GM18517 (cell line): ENCODE results near the gene MRAP.

ENCODE experiments used
- ATAC-seq: cut with Tn5 transposase; IDR thresholded peaks from one replicate; pipeline ENCODE4 v1.9.1; 2021; ENCODE audit warnings: mild to moderate bottlenecking, moderate library complexity; ENCODE audit not compliant: unreplicated experiment

Gene MRAP

DNA sequence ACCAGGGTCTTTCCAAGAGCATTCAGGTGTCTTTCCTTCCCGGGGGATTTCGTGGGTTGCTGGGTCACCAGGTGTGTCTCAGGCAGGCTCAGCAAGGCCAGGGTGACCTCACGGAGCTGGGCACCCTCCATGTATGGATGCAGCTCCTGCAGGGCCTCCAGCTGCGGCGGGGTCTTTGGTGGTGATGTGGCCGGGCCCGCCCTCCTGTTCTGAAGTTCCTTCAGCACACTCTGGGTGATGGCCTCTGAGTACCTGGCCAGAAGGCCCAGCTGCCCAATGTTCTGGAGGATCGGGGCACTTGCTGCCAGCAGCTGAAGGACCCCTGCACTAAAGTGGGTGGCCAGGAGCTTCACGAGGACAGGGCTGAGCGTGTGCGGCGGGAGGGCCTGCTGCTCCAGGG lies 48.7 kb downstream of the MRAP start:
- no peak for ATAC-seq

- ATAC-seq = no peak
These were observed 49.3 kb downstream of the MRAP start for GRCh38 chr21:32347977-32348376.

- ATAC-seq = no peak
These were observed 50.1 kb downstream of the MRAP start for GRCh38 chr21:32348604-32349332.

DNA sequence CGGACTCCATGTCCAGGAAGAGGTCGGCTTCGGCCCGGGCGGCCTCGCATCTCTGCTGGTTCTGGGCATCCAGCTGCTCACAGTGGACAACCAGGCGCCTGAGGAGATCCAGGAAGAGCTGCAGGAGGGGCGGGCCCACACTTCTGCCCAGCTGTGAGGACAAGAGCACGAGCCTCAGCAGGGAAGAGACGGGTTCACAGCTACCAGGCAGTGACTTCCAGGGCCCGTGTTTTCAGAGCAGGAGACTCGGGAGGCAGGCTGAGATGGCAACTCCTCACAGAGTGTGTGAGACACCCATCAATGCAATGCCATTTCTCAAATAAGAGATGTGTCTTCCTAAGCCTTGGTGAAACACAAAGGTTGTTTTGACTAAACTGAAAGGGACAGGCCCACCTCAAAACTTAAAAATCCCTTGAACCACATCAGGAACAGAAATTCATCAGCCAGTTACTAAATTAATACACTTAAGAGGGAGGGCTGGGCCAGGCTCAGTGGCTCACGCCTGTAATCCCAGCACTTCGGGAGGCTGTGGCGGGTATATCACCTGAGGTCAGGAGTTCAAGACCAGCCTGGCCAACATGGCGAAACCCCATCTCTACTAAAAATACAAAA lies 50.8 kb downstream of the MRAP start:
- no peak for ATAC-seq

GRCh38 chr21:32350211-32350980 lies 51.7 kb downstream of the MRAP start:
- no peak for ATAC-seq

DNA sequence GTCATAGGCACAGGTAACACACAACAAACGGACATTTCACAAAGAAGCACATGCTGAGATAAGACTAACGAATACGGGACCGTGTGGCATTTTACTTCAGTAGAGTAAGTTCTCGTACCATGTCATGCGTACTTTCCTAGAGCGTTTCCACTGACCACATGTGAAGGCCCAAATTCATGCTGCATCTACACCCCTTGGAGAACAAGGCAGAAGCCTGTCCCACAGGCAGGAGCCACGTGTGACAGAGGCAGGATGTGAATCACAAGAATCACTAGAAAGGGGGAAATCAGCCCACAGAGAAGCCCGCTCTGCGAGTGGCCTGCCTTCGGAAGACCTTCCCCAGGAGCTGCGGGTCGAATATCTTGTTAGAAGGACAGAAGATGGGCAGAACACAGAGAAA lies 52.3 kb downstream of the MRAP start:
- ATAC-seq = no peak

DNA sequence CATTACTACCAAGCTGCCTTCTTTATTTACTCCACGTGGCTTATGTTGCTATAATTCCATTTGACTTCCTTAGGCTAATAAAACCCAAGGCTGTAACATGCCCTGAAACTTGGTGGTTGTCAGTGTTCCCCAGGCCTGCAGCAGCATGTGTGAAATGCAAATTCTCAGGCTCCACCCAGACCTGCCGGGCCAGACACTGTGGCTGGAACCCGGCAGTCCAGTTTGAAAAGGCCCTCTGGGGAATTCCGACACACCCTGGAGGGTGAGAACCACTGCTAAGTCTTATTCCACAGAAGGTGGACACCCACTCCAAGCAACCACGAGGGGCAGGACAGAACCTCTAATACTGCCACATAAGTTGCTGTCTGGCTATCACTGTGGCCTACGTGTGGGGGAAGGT lies 52.8 kb downstream of the MRAP start:
- no peak for ATAC-seq

DNA sequence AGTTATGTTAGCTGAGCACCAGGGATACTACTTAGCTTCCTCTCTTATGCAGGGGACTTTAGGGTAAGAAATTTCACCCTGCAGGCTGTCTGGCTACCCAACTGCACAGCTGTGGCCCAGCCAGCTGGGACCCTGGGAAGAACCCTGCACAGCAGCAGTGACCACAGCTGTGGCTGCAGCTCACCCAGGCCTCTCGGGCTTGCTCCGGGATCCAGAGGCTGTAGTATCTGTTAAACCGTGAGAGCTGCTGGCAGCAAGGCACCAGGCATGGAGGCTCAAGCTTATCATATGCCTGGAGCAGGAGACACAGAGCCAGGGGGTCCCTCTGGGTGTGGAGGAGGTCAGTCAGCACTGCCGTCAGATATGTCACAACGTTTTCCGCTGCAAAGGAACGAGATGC lies 53.9 kb downstream of the MRAP start:
- ATAC-seq = no peak

DNA sequence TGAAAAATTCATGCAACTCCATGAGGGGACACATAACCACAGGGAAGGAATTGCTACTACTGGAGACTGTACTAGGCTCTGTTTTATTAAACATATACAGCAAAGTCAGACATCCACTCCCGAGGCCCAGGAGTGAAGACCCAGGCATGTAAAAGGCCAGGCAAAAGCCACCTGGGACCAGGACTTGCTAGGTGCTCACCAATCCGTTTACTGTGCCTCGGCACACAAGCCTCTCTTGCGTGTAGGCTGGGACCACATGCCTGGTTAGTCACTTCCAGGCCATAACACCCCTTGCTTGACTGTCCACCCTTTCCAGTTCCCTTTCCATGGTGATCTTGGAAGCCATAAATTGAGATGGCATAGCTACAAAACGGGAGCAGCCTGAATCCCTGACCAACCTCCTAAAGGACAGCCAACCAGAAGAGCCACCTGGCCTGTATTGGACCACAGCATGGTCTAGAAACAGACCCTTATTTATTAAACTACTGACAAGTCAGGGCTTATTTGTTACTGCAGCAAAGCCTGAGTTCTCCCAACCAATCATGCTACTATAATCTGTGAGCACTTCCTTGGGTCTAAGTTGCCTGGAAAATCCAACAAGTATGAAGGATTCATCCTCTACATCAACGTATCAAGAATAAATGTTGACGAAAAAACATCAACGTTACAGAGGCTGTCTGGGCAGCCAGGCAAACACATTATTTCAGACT lies 54.5 kb downstream of the MRAP start:
- no peak for ATAC-seq

GRCh38 chr21:32356874-32357395 lies 58.3 kb downstream of the MRAP start:
- ATAC-seq = no peak

DNA sequence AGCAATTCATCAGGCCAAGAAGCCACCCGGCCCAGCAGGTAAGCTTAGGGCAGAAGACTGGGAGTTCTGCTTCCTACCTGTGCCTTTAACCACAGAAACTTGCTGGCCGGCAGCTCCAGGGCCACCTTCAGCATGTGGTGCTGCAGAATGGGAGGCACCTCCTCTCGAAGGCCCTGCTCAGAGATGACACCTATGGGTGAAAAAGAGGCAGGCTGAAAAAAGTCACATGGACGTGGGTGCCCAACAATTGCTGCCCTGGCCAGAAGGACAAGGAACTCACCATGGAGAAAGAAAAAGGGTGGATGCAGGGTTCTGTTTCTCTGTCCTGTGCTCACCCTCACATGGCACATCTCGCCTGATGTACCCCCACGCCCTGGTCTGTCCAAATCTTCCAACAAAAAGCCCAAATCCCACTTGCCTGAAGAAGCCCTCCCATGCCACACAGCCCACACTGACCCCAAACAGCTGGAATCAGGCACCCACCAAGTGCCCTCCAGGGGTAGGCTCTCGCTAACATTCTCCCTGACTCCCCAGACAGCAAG lies 61.1 kb downstream of the MRAP start:
- no peak for ATAC-seq

DNA sequence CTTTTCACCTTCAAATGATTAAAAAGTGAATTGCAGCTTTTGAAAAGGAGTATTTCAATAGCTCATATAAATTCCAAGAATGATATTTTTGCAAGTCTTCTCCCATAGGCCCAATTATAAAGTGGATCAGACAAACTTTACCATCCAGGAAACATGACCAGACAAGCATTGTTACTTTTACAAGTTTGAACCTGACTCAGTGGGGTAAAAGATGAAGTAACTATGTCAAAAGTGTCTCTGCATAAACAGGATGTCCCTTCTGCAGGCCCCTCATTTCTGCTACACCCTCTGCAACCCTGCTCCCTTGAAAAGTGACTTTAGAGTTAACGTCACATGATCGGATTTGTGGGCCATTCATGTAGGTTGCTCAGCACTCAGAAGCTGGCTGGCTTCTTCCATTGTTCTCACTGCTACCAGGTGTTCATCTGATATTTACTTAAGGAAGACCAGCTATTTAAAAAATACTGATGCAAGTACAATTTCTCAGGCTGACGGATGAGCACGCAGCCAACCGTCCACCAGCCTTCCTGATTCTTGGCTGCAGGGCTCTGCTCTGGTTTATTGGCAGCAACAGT lies 61.8 kb downstream of the MRAP start:
- ATAC-seq = no peak
